Stimulated activated CD4-positive, alpha-beta T cell treated with anti-CD3 and anti-CD28 coated beads, Interleukin-2, amount 100 ng/mL, for 24 hours (primary cell): Measurements from ENCODE around the gene PTPRN2.

Source experiments
- DNase-seq, 2 donors: peaks; one replicate each; pipeline ENCODE4 v3.0.0-alpha.2; 2020

PTPRN2 gene

DNA sequence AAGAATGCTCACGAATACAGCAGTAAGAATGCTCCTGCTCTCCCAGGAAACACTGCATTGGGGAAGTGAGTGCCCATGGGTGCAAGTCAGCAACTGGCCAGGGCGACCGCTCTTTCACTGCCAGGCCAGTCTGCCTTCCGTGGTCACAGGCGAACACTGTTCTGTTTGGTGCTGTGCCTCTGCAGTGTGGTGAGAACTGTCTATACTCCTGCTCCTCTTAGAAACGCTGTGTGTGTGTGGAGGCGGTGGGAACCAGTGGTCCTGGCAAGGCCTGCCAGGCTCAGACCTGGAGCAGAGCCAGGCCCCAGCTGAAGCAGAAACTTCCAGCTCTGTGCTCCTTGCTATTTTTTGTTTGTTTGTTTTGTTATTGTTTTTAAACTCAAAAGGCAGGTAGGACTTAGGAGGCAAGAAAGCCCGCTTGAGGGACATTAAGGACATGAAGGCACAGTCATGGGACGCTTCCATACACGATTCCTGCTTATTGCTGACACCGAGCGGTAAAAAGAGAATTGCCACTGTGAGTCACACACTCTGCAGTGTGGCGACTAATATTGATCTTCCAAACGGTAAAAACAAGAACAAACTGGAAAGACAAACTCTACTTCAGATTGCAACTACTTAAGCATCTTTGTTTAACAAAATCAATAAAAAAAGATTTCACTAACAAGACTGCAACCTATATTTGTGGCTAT is 820.0 kb downstream of the PTPRN2 start:
- DNase-seq, result no peak

DNA sequence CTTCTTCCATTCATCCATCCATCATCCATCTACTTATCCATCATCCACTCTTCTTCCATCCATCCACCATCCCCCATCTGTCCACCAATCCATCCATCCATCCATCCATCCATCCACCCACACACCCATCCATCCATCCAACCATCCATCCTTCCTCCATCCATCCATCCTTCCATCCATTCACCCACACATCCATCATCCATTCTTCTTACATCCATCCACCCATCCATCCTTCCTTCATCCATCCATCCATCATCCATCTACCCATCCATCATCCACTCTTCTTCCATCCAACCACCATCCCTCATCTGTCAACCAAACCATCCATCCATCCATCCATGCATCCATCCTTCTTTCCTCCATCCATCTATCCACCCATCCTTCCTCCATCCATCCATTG is 821.5 kb downstream of the PTPRN2 start:
- no peak for DNase-seq

GRCh38 chr7:157764946-157765537 is 822.6 kb downstream of the PTPRN2 start:
- no peak for DNase-seq

DNA sequence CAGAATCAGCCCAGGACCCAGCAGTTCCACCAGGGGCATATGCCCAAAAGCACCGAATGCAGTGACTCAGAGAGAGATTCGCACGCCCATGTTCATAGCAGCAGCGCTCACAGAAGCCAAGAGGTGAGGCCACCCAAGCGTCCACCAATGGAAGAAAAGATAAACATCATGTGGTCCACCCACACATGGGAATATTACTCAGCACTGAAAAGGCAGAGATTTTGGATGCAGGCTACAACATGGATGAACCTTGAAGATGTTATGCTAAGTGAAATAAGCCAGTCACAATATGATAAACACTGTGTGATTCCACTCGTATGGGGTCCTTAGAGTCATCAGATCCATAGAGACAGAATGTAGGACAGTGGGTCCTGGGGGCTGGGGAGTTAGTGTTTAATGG is 823.4 kb downstream of the PTPRN2 start:
- no peak for DNase-seq

- no peak for DNase-seq
Measured at GRCh38 chr7:157763279-157764000, 824.2 kb downstream of the PTPRN2 start.

GRCh38 chr7:157762824-157763223 is 824.8 kb downstream of the PTPRN2 start:
- no peak for DNase-seq

- no peak for DNase-seq
Measured at GRCh38 chr7:157760004-157760730, 827.5 kb downstream of the PTPRN2 start.

DNA sequence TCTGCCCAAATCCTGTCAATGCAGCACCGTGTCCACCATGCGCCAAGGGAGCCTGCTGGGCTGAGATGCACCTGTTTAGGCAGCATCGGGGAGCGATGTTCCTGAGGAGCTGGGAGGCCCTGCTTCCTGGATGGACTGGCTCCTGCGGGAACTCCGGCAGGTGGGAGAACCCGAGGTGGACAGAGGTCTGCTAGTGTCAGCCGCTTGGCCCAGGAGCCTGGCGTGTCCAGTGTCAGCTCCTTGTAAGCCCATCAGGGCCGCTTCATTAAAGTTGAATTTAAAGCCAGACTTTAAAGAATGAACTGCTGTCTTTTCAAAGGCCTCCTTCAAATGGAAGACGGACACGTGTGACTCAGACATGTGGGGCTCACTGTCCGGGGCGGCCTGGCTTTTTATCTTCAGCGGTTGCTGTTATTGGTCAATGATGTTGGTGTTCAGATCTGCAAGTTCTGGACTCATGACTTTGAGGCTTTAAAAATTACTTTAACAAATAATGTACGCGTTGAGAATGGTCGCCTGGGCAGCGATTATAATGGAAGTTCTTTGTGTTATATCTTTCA is 828.3 kb downstream of the PTPRN2 start:
- DNase-seq, result no peak

DNA sequence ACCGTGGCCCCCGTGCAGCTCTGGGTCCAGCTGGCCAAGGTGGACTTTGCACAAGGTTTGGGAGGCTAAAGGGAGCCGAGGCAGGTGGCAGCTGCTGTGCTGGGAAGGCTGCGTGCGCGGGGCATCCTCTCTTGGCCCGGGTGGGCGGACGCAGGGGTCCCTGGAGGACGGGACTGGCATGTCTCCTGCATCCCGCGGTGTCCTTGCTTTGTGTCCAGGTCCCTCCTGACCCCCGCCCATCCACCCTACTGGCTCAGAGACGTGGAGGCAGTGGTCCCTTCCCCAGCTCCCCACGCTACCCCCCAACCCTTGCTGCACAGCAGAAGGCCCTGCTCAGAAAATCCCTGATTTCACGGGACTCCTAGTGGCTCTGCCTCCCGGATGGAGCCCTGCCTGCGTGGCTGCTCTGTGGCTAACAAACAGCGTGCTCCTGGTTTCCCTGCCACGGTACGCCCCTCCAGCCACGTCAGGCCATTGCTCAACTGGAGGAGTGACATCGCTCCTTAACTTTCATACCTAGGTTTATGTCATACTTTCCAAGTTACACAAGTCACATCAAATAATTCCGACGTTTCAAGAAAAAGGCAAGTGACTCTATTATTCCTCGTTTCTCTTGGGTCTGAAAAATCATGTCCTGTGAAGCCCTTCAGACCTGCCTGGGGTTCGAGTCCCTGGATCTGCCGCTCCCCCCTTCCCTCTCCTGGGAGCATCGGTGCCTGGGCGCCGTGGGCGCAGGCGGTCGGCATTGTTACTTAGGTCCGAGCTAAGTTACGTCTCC is 829.0 kb downstream of the PTPRN2 start:
- no peak for DNase-seq

DNA sequence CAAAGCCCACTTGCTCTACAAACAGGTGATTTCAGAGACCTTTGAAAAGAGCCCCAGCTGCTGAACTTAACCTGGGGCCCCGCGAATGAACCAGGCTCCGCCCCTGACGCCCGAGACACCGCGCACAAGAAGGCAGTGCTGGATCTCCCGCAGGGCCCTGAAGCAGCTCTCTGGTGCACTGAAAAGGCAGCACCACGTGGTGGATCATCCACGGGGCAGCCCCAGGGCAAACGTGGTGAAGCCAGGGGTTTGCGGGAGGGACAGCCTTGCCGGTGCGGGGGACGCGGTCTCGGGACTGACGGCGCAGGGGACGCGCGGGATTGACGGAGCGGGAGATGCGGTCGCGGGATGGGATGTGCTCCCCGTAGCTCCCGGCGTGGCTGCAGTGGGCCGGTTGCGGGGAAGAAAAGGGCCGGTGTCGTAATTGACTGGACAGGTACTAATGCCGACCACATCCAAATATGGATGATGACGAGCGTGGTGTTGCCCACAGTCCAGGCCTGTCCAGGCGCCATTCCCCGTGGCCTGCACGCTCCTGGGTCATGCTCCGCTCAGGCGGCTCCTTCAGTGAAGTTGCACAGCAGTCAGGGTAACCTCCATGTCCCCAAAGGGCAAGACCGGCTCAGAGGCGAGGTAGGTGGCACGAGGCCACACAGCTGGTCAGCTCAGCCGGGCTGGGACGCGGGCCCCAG is 829.7 kb downstream of the PTPRN2 start:
- DNase-seq, result no peak

DNA sequence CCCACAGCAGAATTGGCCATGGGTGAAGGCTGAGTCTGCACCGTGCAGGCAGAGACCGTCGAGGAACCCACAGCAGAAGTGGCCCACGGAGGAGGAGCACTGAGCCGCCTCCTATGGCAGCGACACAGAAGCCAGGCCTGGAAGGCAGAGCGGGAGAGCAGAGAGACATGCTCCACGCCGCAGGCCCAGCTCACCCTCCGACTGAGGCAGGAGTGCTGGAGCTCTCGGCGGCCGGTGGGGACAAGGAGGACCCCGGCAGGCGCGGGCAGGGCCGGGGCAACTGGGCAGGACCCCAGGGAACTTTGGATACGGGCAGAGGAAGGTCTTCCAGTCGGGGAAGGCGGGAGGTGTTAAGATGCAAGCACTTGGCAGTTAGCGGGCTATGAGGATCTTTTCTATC is 830.4 kb downstream of the PTPRN2 start:
- no peak for DNase-seq

DNA sequence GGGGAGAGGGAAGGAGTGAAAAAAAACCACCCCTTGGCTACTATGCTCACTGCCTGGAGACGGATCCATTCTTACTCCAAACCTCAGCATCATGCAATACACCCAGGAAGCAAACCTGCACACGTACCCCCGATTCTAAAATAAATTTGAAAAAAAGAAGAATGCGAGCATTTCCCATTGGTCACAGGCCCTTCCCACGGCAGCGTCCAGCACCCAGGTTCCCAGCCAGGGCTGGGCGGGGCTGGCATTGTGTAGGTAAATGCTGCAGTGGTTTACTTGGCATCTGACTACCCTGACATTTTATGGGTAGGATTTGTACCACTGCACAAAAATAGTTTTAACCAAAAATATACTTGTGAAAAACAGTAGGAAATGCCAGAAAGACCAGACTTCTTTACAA is 831.9 kb downstream of the PTPRN2 start:
- DNase-seq, result no peak

- no peak for DNase-seq
Measured at GRCh38 chr7:157754416-157754790, 833.2 kb downstream of the PTPRN2 start.

GRCh38 chr7:157753713-157754415 is 833.8 kb downstream of the PTPRN2 start:
- no peak for DNase-seq

DNA sequence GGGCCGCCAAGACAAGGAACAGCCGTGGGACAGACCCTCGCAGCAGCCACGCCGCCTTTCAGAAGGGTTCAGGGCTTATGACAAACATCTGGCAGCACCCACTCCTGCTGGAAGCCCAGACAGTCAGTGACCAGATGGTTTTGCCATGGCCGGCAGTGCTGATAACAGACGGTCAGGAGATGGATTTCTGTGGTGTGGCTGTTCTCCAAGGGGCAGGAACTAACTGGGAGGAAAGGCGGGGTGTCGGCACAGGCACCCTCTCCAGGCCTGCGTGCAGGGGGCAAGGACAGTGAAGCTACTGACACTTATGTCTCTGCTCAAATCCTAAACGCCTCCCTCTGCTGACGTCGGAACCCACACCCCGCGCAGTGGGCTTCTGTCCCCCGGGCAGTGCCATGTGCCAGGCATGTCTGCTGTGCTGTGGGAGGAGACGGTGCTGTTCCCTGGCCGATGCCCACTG is 834.8 kb downstream of the PTPRN2 start:
- no peak for DNase-seq

- no peak for DNase-seq
Measured at GRCh38 chr7:157751951-157752673, 835.5 kb downstream of the PTPRN2 start.

GRCh38 chr7:157751406-157751805 is 836.2 kb downstream of the PTPRN2 start:
- DNase-seq, result no peak

DNA sequence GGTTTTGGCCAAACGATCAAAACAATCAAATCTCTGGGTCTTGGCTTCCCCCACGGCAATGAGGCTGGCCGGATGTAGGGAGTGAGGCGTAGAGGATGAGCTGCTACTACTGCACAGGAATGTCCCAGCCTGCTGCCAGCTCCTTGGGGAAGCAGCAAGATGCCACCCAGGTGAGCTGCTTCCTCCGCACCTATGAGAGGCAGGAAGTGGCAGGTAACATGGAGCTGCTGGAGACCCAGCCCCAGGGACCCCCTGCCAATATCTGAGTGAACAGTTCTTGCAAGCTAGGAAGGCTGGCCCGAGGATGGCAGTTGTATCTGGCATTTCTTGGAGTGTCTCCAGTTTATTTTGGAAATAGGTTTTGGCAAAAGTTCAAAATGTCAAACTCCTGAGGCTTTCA is 837.3 kb downstream of the PTPRN2 start:
- no peak for DNase-seq

DNA sequence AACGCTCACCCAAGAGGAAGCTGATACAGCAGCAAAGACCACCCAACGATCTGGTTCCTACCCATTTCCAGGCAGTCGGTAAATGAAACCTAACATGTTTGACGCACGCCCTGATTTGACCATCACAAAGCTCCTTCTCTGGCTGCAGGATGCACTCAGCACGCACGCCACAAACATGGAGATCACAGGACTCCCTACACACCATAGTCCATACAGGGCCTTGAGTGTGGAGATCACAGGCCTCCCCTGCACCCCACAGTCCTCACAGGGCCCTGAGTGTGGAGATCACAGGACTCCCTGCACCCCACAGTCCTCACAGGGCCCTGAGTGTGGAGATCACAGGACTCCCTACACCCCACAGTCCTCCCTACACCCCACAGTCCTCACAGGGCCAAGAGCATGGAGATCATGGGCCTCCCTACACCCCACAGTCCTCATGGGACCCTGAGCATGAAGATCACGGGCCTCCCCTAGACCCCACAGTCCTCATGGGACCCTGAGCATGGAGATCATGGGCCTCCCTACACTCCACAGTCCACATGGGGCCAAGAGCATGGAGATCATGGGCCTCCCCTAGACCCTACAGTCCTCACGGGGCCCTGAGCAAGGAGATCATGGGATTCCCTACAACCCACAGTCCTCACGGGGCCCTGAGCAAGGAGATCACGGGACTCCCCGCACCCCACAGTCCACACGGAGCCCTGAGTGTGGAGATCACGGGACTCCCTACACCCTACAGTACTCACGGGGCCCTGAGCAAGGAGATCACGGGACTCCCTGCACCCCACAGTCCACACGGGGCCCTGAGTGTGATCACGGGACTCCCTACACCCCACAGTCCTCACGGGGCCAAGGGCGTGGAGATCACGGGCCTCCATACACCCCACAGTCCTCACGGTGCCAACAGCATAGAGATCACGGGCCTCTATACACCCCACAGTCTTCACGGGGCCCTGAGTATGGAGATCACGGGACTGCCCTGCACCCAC is 841.6 kb downstream of the PTPRN2 start:
- no peak for DNase-seq
